K562 (cell line): Measurements from ENCODE around the gene LRP3. TPM values are rescaled to one million over a fixed set of nuclear protein-coding genes. Genes with fewer than 3 reads are reported as not detected.

Experiments used
- ATAC-seq: fragments of 200-7000 bp; cut with Tn5 transposase; 3 replicates; pipeline ENCODE4 v1.9.1; 2020; ENCODE audit warnings: moderate library complexity
- BruUV-seq: library from RNA; stranded (reverse); fragments of 400-500 nt; replicated peaks from 2 replicates; lab custom pipeline; 2021; lab: Mats Ljungman, UMichigan
- CTCF ChIA-PET: fragments of 300-600 bp; formaldehyde crosslinking; extraction: SDS; loops from one replicate; lab custom pipeline; 2021; ENCODE audit warnings: low intra/inter-chr PET ratio; lab: Yijun Ruan, JAX
- POLR2A ChIA-PET: fragments of 300-600, 350-650 bp; sonication (Branson Sonifier 250); formaldehyde crosslinking; extraction: SDS; loops from one replicate; lab custom pipeline; 2021; ENCODE audit warnings: antibody characterized with exemption, inconsistent platforms; lab: Yijun Ruan, JAX
- DNase-seq, 4 experiments: peaks; one replicate each; pipeline versions ENCODE4 v3.0.0 to v3.0.0-alpha.2; 2011 to 2018; ENCODE audit warnings: low spot score in 3 of 4, mixed read lengths in 3 of 4; ENCODE audit errors: extremely low read depth in 1 of 4
- FAIRE-seq: peaks from 2 replicates; lab custom pipeline; 2011; peaks lifted over from hg19 to GRCh38; lab: Jason Lieb, UNC
- H2AFZ ChIP-seq: 2 replicates; pipeline ENCODE4 v1.6.0; 2011; ENCODE audit warnings: low read depth, low read length, control low read depth, inconsistent platforms
- H3K27ac ChIP-seq: fragments of 200-600 bp; 3 replicates; pipeline ENCODE4 v1.8.0; 2011; ENCODE audit warnings: low read depth, mild to moderate bottlenecking, control low read depth, inconsistent platforms, low read length, moderate library complexity, mixed read lengths; ENCODE audit errors: extremely low read depth
- H3K27me3 ChIP-seq, 2 experiments: fragments of 300-600 bp in 1 of 2; 2 replicates in 1 of 2; 3 replicates in 1 of 2; pipeline versions ENCODE4 v1.6.0 to v1.8.0; 2011; ENCODE audit warnings: inconsistent platforms in 2 of 2, low read length in 2 of 2, mild to moderate bottlenecking in 1 of 2, mixed read lengths in 1 of 2, moderate library complexity in 1 of 2; ENCODE audit not compliant: control insufficient read depth in 2 of 2, insufficient read depth in 2 of 2
- H3K36me3 ChIP-seq: fragments of 300-600 bp; 3 replicates; pipeline ENCODE4 v1.8.0; 2011; ENCODE audit warnings: mild to moderate bottlenecking, low read length, inconsistent platforms; ENCODE audit not compliant: control insufficient read depth, insufficient read depth
- H3K4me1 ChIP-seq, 2 experiments: fragments of 200-600 bp in 1 of 2; replicated peaks in 1 of 2; 2 replicates in 1 of 2; 3 replicates in 1 of 2; pipeline versions ENCODE4 v1.5.1 to v1.8.0; 2011; ENCODE audit warnings: inconsistent platforms in 2 of 2, low read length in 2 of 2, mild to moderate bottlenecking in 1 of 2, mixed read lengths in 1 of 2, moderate library complexity in 1 of 2; ENCODE audit not compliant: control insufficient read depth in 2 of 2, insufficient read depth in 2 of 2
- H3K4me2 ChIP-seq: 2 replicates; pipeline ENCODE4 v1.6.1; 2011; ENCODE audit warnings: low read length, control low read depth, inconsistent platforms, mixed read lengths; ENCODE audit not compliant: insufficient read depth
- H3K4me3 ChIP-seq: fragments of 200-600 bp; sonication (generic), shearing (Covaris generic); 2 replicates; pipeline ENCODE4 v1.5.1; 2016; ENCODE audit warnings: control low read depth, inconsistent platforms
- H3K79me2 ChIP-seq: fragments of 200-600 bp; 3 replicates; pipeline ENCODE4 v1.8.0; 2011; ENCODE audit warnings: low read length, inconsistent platforms; ENCODE audit not compliant: control insufficient read depth, insufficient read depth
- H3K9ac ChIP-seq, 2 experiments: 2 replicates each; pipeline versions ENCODE4 v1.6.0 to v1.6.1; 2011; ENCODE audit warnings: low read depth in 2 of 2, low read length in 2 of 2, control low read depth in 1 of 2, inconsistent platforms in 1 of 2, mild to moderate bottlenecking in 1 of 2, mixed read lengths in 1 of 2; ENCODE audit not compliant: insufficient read depth in 1 of 2
- H3K9me1 ChIP-seq: one replicate; pipeline ENCODE4 v1.6.0; 2011; ENCODE audit warnings: inconsistent platforms, mild to moderate bottlenecking, low read length, moderate library complexity; ENCODE audit not compliant: control insufficient read depth, insufficient read depth
- H3K9me3 ChIP-seq: replicated peaks from 2 replicates; pipeline ENCODE4 v1.5.1; 2011; ENCODE audit warnings: low read depth, low read length, inconsistent platforms; ENCODE audit not compliant: control insufficient read depth, insufficient read depth
- H4K20me1 ChIP-seq: replicated peaks from 2 replicates; pipeline ENCODE4 v1.6.1; 2011; ENCODE audit warnings: low read length, inconsistent platforms, mixed read lengths; ENCODE audit not compliant: control insufficient read depth, insufficient read depth
- ARID2 ChIP-seq: fragments of 450-650 bp; IDR thresholded peaks from 2 replicates; pipeline ENCODE4 v1.6.1; 2017; ENCODE audit warnings: antibody characterized with exemption, mild to moderate bottlenecking
- CBX5 ChIP-seq: IDR thresholded peaks from 2 replicates; pipeline ENCODE4 v1.6.1; 2014; ENCODE audit warnings: low read depth, borderline replicate concordance
- CEBPG ChIP-seq, 3 experiments: fragments of 200-800 bp in 1 of 3; sonication (Bioruptor generic) in 1 of 3; sonication (generic) in 1 of 3; formaldehyde crosslinking in 1 of 3; IDR thresholded peaks in 2 of 3; conservative IDR thresholded peaks in 1 of 3; 2 replicates each; pipeline versions ENCODE4 v1.6.1 to v1.8.0; 2016 to 2022; ENCODE audit warnings: missing compliant biosample characterization in 2 of 3, missing genetic modification characterization in 2 of 3, mild to moderate bottlenecking in 1 of 3, missing genetic modification reagents in 1 of 3
- ELF1 ChIP-seq: fragments of 200-800 bp; sonication (Bioruptor generic); IDR thresholded peaks from 2 replicates; pipeline ENCODE4 v1.6.1; 2016; ENCODE audit warnings: missing genetic modification characterization, missing compliant biosample characterization
- ETV1 ChIP-seq: fragments of 450-650 bp; conservative IDR thresholded peaks from 2 replicates; pipeline ENCODE4 v1.6.1; 2016; ENCODE audit warnings: missing genetic modification characterization, control low read depth, low read depth, missing compliant biosample characterization
- EWSR1 ChIP-seq: fragments of 450-650 bp; IDR thresholded peaks from 2 replicates; pipeline ENCODE4 v1.6.1; 2018; ENCODE audit warnings: borderline replicate concordance, mild to moderate bottlenecking, low read depth, moderate library complexity; ENCODE audit not compliant: partially characterized antibody
- HSF4 ChIP-seq: fragments of 250-450 bp; sonication (Bioruptor Pico); IDR thresholded peaks from 2 replicates; pipeline ENCODE4 v2.1.2; 2022; ENCODE audit warnings: mild to moderate bottlenecking, moderate library complexity, borderline replicate concordance
- NONO ChIP-seq, 2 experiments: fragments of 200-400 bp in 1 of 2; fragments of 450-650 bp in 1 of 2; formaldehyde crosslinking in 1 of 2; IDR thresholded peaks; 2 replicates each; pipeline ENCODE4 v1.6.1; 2017; ENCODE audit warnings: low read depth in 2 of 2, mild to moderate bottlenecking in 2 of 2, moderate library complexity in 2 of 2, low read length in 1 of 2
- PCBP2 ChIP-seq: fragments of 200-400 bp; formaldehyde crosslinking; IDR thresholded peaks from 2 replicates; pipeline ENCODE4 v1.6.1; 2018; ENCODE audit warnings: low read length, low read depth, mild to moderate bottlenecking, moderate library complexity; ENCODE audit not compliant: poor library complexity, severe bottlenecking
- PHB2 ChIP-seq: fragments of 450-650 bp; IDR thresholded peaks from 2 replicates; pipeline ENCODE4 v1.6.1; 2017; ENCODE audit warnings: low read depth
- RBM22 ChIP-seq: fragments of 200-400 bp; formaldehyde crosslinking; IDR thresholded peaks from 2 replicates; pipeline ENCODE4 v1.6.1; 2018; ENCODE audit warnings: low read length, low read depth; ENCODE audit not compliant: poor library complexity, severe bottlenecking
- RUNX1 ChIP-seq: sonication (generic); IDR thresholded peaks from 2 replicates; pipeline ENCODE4 v1.6.1; 2016; ENCODE audit warnings: antibody characterized with exemption, low read depth
- SIN3B ChIP-seq: fragments of 450-650 bp; IDR thresholded peaks from 2 replicates; pipeline ENCODE4 v1.6.1; 2017; ENCODE audit warnings: low read depth, mild to moderate bottlenecking, moderate library complexity
- SUPT5H ChIP-seq: fragments of 450-650 bp; IDR thresholded peaks from 2 replicates; pipeline ENCODE4 v1.6.1; 2016
- ZNF507 ChIP-seq: conservative IDR thresholded peaks from 2 replicates; pipeline ENCODE4 v1.6.1; 2017; ENCODE audit warnings: missing genetic modification characterization, missing compliant biosample characterization
- ZNF707 ChIP-seq: fragments of 250-450 bp; sonication (Bioruptor Pico); conservative IDR thresholded peaks from 2 replicates; pipeline ENCODE4 v1.8.0; 2022; ENCODE audit warnings: inconsistent platforms, mild to moderate bottlenecking, moderate library complexity
- ZNF79 ChIP-seq: fragments of 250-450 bp; sonication (Bioruptor Pico); IDR thresholded peaks from 2 replicates; pipeline ENCODE4 v1.4.0; 2020; ENCODE audit warnings: low read depth, mild to moderate bottlenecking, moderate library complexity
- WGBS: fragments of 100-300 bp; shearing (Covaris generic); methylation state at CpG from one replicate; pipeline ENCODE4 v1.1.6; 2016; ENCODE audit warnings: low coverage, mixed read lengths; ENCODE audit not compliant: insufficient coverage; ENCODE audit errors: missing lambda C conversion rate; 5-methylcytosine and 5-hydroxymethylcytosine counted together
- in situ Hi-C: fragments of 300-500 bp; cut with MboI; formaldehyde crosslinking; loops from 4 replicates; pipeline ENCODE4 v1.15.0; 2018; ENCODE audit warnings: inconsistent platforms, mixed read lengths
- intact Hi-C: fragments of 100-400 bp; cut with micrococcal nuclease; formaldehyde crosslinking; loops from 2 replicates; pipeline ENCODE4 v1.14.2; 2022
- polyA plus RNA-seq, 8 experiments: library from polyadenylated mRNA; depleted of rRNA in 4 of 8; stranded (reverse) in 5 of 8; unstranded in 3 of 8; fragments of >200 nt; fragmentation: Nextera tagmentation in 2 of 8; fragmentation: Illumina TruSeq in 1 of 8; extraction: Ambion mirVana in 2 of 8; extraction: Trizol in 1 of 8; gene quantifications; 2 replicates each; pipeline versions ENCODE4 v1.2.1 to v1.2.3, GENCODE V29; 2011 to 2014; ENCODE audit warnings: inconsistent platforms in 1 of 8, missing spikeins in 1 of 8
- total RNA-seq, 7 experiments: library from RNA; depleted of rRNA in 6 of 7; stranded (reverse); fragments of >200 nt in 6 of 7; fragmentation: Illumina TruSeq in 2 of 7; extraction: Trizol in 2 of 7; gene quantifications; 2 replicates each; pipeline versions ENCODE4 v1.2.1 to v1.2.3, GENCODE V29; 2011 to 2021; ENCODE audit warnings: low replicate concordance in 1 of 7
- TF ChIP-seq, protein P1 (sequence below): IDR thresholded peaks from 2 replicates; pipeline ENCODE4 v1.6.1; 2011; ENCODE audit warnings: borderline replicate concordance, low read depth, mild to moderate bottlenecking, moderate library complexity, low read length; ENCODE audit not compliant: insufficient read depth, poor library complexity, severe bottlenecking
- TF ChIP-seq, protein P2 (sequence below): IDR thresholded peaks from 2 replicates; pipeline ENCODE4 v1.6.1; 2016; ENCODE audit warnings: missing genetic modification characterization, missing compliant biosample characterization

LRP3 gene
- total and polyA plus RNA-seq, 9 of the 15 experiments (the other 6 are each of a cell fraction or from before 2014, with no cell fraction given) = 0.29 TPM; not detected in 8

DNA sequence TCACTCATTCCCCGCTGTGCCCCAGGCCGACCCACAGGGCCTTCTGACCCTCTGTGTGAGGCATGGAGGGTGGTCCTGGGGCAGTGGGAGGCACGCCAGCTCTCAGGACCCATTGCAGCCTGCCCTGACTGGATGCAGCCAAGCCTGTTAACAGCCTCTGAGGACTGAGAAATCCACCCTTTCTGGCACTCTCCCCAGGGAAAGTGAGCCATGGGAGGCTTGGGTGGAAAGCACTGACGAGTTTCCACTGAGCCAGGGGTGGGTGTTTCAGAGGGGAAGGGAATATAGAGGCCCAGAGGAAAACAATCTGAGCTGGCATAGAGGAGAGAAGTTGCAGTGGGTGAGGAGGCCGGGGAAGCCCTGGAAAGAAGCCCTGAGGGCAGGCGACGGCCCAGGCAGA lies 62.1 kb downstream of the LRP3 start (continued):
- TF ChIP-seq, protein P1, sequence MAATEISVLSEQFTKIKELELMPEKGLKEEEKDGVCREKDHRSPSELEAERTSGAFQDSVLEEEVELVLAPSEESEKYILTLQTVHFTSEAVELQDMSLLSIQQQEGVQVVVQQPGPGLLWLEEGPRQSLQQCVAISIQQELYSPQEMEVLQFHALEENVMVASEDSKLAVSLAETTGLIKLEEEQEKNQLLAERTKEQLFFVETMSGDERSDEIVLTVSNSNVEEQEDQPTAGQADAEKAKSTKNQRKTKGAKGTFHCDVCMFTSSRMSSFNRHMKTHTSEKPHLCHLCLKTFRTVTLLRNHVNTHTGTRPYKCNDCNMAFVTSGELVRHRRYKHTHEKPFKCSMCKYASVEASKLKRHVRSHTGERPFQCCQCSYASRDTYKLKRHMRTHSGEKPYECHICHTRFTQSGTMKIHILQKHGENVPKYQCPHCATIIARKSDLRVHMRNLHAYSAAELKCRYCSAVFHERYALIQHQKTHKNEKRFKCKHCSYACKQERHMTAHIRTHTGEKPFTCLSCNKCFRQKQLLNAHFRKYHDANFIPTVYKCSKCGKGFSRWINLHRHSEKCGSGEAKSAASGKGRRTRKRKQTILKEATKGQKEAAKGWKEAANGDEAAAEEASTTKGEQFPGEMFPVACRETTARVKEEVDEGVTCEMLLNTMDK = no peak
- TF ChIP-seq ARID2 = no peak
- TF ChIP-seq SIN3B = no peak
- TF ChIP-seq, all 486 proteins: peak for 0

DNA sequence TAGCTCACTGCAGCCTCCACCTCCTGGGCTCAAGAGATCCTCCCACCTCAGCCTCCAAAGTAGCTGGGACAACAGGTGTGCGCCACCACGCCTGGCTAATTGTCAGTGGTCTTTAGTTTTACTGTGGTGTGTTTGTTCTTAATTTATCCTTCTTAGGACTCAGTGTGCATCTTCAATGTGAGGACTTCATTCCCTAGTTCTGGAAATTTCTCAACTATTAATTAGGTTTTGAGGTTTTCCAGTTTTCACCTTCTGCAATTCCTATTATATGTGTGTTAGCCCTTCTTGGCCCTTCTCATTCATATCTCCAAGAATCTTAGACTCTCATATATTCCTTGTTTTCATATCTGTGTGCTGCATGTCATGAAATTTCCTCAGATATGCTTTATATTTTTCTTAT lies 63.7 kb downstream of the LRP3 start:
- ATAC-seq (no peak), FAIRE-seq (no peak), DNase-seq (no peak)
- H3K4me3 ChIP-seq = no peak overlapping the region
- CTCF ChIA-PET = no interaction called here
- H3K4me1 ChIP-seq = peaks cover 0 to 22% of the 10 kb centered on the region in 2 experiments; a peak in 2 of 5 replicates
- H3K27ac ChIP-seq = no peak overlapping the region
- H4K20me1 ChIP-seq = no peaks in the 10 kb centered on the region
- no peak overlapping the region for H3K4me2 ChIP-seq
- POLR2A ChIA-PET = interaction anchor here (1.3 kb wide), 1 partner anchor 10 kb away, joined by 5 read pairs; no protein-coding TSS in a partner anchor
- H3K9me1 ChIP-seq = no peaks in the 10 kb centered on the region
- WGBS = 0% methylated on average over 2 of the region's 2 CpGs
- H3K9me3 ChIP-seq = no peaks in the 10 kb centered on the region
- H3K27me3 ChIP-seq = peaks cover 2 to 51% of the 10 kb centered on the region in 2 experiments; a peak in 3 of 5 replicates
- no peaks in the 10 kb centered on the region for H3K79me2 ChIP-seq
- no peak overlapping the region for H2AFZ ChIP-seq
- H3K9ac ChIP-seq = no peak overlapping the region
- BruUV-seq = no TSS peak
- in situ Hi-C loops (no loop called here), intact Hi-C loops (no loop called here)
- no peaks in the 10 kb centered on the region for H3K36me3 ChIP-seq
- no peak for TF ChIP-seq PCBP2
- TF ChIP-seq CBX5 = no peak
- TF ChIP-seq ETV1 (tag) = no peak
- no peak for TF ChIP-seq EWSR1
- TF ChIP-seq, protein P2, sequence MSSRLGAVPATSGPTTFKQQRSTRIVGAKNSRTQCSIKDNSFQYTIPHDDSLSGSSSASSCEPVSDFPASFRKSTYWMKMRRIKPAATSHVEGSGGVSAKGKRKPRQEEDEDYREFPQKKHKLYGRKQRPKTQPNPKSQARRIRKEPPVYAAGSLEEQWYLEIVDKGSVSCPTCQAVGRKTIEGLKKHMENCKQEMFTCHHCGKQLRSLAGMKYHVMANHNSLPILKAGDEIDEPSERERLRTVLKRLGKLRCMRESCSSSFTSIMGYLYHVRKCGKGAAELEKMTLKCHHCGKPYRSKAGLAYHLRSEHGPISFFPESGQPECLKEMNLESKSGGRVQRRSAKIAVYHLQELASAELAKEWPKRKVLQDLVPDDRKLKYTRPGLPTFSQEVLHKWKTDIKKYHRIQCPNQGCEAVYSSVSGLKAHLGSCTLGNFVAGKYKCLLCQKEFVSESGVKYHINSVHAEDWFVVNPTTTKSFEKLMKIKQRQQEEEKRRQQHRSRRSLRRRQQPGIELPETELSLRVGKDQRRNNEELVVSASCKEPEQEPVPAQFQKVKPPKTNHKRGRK (tag) = no peak
- TF ChIP-seq ZNF507 (tag) = no peak
- TF ChIP-seq SUPT5H = no peak
- no peak for TF ChIP-seq HSF4 (CRISPR knock-in tag)
- TF ChIP-seq NONO (IDR thresholded peaks at IDR 0.05; ENCODE audit: low read depth in 2 of 2, low read length in 1 of 2) = no peak
- no peak for TF ChIP-seq ELF1 (tag)
- no peak for TF ChIP-seq ZNF707
- no peak for TF ChIP-seq ZNF79 (CRISPR knock-in tag)
- no peak for TF ChIP-seq CEBPG (CRISPR knock-in tag; IDR thresholded peaks at IDR 0.05)
- TF ChIP-seq CEBPG (tag; conservative IDR thresholded peaks at IDR 0.05 in 1 of 2, IDR thresholded peaks at IDR 0.05 in 1 of 2) = no peak
- no peak for TF ChIP-seq RBM22
- TF ChIP-seq PHB2 = no peak
- no peak for TF ChIP-seq RUNX1
